Measurements from ENCODE around the gene MAP1LC3C.
A peak's percentile ranks its signal among the peaks of the same experiment; 100 is the strongest.

Gene MAP1LC3C

DNA sequence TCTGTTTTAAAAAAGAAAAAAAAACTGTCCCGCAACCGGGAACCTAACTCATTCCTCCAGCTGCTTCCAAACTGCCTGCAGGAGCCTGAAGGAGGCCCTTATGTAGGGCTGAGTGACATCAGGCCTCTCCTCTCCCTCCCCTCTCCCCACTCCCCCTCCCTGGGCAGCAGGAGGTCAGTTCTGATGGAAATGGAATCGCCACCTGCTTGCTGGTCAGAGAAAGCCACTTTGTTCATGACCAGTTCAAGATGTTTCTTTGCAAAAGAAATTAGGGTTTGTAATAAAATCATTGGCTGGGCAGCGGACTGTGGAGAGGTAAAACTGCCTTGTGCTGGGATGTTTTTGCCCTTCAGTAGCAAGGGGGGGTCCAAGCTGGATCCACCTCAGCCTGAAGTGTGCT, at the start of gene MAP1LC3C:
TSS of gene MAP1LC3C (minus strand) at position 73 of the 400 bp plus-strand sequence. CDS start 90 bp downstream, outside the sequence.
- no peak for DNase-seq (ENCODE audit: low spot score)

DNA sequence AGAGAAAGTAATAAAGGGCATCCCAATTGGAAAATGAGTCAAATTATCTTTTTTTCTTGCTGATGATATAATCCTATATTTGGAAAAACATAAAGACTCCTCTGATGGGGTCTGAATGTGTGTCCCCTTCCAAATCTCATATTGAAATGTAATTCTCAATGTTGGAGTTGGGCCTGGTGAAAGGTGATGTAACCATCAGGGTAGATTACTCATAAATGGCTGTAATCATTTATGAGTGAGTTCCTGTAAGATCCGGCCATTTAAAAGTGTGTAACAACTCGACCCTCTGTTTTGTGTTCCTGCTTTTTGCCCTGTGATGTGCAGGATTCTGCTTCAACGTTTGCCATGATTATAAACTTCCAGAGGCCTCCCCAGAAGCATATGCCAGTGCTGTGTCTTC, 44.3 kb upstream of the MAP1LC3C start:
- no peak for DNase-seq (ENCODE audit: low spot score)

DNA sequence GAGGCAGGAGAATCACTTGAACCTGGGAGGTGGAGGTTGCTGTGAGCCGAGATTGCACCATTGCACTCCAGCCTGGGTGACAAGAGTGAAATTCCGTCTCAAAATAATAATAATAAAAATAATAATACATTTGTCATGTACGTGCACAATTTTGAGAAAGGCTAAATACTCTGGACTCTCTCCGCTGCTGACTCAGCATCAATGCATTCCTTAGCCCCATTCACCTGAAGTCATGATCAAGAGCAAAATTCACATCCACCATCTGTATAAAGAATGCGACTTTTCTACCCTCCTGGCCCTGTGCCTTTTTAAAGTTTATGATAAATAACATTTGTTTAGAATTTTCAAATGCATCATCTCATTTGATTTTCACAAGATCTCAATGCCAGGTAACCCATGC, 35.5 kb upstream of the MAP1LC3C start:
- no peak for DNase-seq (ENCODE audit: low spot score)

DNA sequence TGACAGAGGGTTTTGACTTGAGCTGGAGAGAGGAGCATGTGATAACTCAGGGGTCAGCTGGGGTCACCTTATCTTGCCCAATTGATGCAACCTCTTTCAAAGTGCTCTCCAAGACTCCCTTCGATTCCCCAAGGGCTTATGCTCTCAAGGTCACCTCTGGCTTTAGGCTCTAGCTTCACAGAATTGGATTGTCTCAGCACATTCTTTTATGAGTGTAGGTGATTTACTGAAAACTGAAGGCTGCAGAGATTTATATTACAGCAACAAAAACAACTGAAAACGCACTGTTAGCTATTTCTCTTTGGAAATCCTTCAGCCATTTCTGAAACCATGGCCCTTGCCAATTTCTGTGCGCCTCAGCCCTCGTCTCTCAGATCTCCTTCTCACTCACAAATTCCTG, 34.5 kb upstream of the MAP1LC3C start:
- DNase-seq (ENCODE audit: low spot score): no peak

DNA sequence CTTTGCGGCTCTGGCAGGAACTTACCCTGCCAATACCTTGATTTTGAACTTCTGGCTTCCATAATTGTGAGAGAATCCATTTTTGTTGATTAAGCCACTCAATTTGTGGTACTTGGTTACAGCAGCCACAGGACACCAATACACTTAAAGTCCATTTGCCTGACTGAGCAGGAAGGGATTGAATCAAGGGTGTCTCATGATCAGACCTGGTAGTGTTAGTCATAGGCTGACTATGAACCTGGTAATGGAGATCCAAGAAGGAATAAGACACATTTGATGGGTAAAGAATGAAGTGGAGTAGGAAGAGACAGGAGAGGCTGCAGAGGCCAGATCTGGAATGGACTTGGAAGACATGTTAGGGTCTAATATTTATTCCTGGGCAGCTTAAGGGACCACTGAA, 31.2 kb upstream of the MAP1LC3C start:
- no peak for DNase-seq (ENCODE audit: low spot score)

DNA sequence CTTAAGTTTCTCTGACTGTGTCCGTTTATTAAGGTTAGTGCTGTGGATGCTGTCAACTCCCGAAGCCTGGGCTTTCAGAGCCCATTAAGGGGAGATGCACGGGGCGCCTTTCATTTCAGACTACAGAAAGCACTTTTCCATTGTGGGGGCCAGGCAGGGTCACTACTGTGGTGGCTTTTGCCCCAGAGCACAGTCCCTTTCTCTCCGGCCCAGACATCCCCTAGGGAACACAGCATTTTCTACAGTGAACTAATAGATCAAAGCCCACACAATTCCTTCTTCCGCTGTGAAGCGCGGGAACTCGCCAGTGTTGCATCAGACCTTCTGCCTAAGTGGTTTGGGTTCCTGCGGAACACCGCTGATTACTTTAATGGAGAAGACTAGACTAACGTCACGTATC, 26.8 kb upstream of the MAP1LC3C start:
- no peak for DNase-seq (ENCODE audit: low spot score)

DNA sequence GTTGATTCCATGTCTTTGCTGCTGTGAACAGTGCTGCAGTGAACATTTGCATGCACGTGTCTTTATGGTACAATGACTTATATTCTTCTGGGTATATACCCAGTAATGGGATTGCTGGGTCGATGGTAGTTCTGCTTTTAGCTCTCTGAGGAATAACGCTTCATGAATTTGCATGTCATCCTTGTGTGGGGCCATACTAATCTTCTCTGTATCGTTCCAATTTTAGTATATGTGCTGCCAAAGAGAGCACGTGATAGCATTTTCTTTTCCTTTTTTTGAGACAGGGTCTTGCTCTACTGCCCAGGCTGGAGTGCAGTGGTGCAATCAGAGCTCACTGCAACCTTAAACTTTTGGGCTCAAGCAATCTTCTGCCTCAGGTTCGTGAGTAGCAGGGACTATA, 24.9 kb upstream of the MAP1LC3C start:
- no peak for DNase-seq (ENCODE audit: low spot score)

DNA sequence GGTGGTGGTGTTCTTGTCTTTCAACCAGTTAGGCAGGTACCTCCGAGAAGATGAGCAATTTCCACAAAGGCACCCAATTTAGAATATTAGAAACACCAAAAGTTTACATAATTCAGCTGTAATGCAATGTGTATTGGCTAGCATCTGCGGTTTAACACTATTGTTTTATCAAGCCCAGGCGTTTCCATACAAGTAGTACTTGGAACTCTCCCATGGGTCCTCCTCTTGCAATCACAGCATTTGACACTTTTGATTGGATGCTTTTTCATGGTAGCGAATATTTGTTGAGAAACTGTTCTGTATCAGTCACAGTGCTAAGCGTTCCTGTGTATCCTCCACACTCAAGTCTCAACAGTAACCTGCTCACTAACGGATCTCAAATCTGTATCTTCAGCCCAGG, 20.1 kb upstream of the MAP1LC3C start:
- DNase-seq (ENCODE audit: low spot score): no peak

DNA sequence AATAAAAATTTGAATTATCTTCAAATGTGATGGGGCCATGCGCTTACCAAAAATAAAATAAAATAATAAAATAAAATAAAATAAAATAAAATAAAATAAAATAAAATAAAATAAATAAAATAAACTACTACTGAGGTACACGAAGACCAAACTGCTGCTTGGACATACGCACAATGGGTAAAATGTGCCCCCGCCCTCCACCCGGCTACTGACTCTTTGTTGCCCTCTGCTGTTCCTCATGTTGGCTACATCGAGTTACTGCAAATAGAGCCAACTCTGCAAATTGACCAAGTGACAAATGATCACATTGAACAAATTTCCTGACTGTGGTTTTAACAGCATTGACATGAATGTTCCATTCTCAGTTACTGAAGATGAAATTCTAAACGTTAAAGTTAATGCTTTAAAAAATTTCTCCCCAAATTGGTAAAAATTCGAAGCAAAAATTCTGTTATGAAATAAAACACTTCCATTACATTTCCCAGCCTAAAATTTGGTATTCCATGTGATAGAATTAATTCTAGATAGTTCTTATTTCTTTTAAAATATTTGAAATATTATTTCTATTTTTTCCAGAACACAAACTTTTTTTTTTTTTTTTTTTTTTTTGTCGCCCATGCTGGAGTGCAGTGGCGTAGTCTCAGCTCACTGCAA, 18.8 kb upstream of the MAP1LC3C start:
- DNase-seq (ENCODE audit: low spot score): peak; percentile 28

DNA sequence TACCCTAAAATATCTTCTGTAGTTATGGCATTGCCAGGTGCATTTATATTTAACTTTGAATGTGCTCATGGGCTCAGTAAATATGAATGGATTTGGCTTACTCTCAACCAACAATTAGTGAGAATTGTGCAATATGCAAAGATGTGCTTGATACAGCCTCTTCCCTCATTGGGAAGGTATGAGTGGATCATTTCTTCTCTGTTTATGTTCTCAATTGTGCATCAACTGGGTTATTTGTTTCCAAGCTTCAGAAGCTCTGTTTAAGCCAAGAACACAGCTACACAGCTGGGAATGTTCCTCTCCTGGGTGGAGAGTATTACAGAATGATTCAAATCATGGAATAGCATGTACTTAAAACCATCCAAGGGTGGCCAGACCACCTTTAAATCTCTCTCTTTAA, 17.6 kb upstream of the MAP1LC3C start:
- no peak for DNase-seq (ENCODE audit: low spot score)

DNA sequence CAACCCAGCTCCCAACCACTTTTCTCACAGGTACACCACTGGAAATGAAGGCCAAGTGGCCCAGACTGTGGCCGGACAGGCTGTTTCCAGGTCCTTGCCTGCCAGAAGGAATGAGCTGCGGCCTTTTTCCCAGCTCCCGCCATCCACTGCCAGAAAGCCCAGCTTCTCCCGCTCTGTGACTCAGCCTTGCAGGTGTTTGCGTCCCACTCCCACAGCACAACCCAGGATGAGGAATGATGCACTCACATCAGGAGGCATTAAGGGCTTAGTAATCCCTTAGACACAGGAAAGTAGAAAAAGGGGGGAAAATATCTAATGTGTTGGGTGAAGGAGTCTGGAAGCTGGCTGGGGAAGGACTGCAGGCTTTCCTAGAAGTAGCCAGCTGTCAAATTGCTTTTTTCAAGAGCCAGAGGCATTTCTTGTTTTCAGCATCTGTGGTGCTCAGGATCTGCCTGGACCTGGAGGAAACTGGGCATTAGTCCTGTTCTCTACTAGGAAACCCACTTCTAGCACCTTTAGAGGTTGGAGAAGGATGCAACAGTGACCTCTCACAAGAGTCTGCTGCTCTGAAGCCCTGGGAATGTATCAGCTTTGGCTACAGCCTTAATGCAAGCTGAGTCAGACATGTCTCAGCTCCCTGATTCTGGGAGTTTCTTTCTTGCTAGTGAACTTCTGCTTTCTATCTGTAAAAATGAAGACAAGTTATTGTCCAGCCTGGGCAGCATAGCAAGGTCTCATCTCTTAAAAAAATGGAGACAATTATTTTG, 13.2 kb upstream of the MAP1LC3C start:
- no peak for DNase-seq (ENCODE audit: low spot score)

DNA sequence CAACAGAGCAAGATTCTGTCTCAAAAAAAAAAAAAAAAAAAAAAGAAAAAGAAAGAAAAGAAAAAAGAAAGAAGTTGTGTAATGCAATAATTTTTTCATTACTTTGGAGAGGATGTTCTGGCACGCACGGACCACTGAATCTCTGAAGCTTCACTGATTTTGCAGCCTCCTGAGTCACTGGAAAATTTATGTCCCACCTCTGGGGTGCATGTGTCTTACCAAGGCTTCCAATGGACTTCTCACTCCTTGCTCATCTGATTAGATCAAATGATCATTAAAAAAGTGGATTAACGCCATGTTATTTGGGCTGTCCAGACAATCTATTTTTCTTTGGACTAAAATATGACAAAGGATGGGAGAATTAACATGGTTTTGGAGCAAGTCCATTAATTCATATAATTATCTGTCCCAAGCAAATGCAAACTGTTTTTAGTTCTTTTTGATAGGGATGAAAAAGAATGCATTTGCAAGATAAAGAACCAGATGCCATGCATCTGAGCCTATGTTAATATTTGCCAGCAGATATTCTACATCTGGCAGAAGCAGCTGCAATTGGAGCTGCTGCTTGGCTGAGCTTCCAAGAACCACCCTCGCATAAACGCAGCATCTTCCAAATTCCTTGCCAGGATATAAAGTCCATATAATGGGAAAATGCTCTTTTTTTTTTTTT, 10.1 kb upstream of the MAP1LC3C start:
- no peak for DNase-seq (ENCODE audit: low spot score)

DNA sequence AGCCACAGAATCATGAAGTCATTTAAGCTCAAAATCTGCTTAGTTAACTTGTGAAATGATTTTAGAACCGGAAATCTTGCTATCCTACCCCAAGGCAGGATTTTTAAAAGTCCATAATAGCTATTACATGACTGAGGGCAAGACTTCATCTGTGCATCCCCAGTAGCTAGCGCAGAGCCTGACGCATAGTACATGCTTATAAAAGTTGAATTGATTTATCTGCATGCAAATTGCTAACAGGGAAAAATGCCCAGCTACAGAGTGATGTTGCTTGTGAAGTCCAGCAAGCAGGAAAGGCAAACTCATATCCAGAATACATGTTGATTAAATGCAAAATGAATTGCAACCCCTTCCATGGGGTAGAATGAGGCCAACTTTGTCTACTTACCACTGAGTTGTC, 8.1 kb upstream of the MAP1LC3C start:
- no peak for DNase-seq (ENCODE audit: low spot score)

DNA sequence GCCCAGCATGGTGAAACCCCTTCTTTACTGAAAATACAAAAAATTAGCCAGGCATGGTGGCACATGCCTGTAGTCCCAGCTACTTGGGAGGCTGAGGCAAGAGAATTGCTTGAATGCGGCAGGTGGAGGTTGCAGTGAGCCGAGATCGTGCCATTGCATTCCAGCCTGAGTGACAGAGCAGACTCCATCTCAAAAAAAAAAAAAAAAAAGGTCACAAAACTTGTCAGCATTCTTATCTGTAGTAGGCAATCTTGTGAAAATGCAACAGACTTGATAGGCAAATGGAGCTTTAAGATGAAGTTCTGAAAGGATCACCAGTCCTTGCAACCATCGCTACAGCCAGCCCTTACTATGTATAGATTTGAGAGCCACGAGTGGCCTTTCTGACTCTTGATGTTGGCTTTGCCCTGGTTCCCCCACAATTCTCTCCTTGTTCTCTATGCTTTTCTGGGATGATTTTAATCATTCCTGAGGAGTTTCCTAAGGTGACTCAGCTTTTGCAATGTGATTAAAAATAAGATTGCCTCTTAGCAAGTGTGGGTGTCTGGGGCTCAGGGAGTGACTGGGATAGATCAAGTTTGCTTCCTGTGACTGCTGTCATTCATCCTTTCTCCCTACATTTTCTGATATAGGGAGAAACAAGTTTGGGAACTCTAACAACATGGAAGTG, 7.1 kb upstream of the MAP1LC3C start:
- no peak for DNase-seq (ENCODE audit: low spot score)

DNA sequence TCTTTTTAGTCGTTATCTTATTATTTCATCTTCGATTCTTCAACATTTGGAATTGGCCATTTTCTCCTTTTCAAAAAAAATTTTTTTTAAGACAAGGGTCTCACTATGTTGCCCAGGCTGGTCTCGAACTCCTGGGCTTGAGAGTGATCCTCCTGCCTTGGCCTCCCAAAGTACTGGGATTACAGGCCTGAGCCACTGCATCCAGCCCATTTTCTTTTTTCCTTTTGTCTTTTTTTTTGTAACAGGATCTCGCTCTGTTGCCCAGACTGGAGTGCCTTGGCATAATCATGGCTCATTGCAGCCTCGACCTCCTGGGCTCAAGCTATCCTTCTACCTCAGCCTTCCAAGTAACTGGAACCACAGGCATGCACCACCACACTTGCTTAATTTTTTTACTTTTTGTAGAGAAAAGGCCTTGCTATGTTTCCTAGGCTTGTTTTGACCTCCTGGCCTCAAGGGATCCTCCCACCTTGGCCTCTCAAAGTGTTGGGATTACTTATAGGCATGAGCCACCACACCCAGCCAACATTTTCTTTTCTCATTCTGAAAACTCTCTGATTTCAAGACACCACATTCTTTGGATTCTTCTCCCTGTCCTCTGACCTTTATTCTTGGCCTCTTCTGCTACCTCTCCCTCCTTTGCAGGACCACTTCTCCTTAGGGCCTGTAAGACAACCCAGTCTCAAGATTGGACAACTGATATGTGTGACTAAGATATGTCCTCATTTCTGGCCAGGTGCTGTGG, 6.0 kb upstream of the MAP1LC3C start:
- DNase-seq (ENCODE audit: low spot score): no peak

DNA sequence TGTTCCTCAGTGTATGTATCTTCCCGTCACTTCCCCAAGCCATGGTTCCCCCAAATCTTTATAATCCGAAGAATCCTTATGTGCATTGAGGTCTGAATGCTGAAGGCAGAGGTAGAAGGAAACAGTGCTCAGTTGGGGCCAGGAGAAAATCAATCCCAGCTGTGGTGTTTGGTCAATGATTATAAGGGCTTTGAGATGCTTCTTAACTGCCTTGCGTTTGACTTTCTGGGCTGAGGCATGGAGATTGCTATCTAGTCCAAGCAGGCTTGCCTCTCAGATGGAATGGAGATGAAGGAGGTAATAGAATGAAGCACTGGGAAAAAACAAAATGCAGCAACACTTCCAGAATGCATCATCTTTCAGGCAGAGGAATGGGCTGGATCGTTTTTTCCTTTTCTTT, 3.6 kb upstream of the MAP1LC3C start:
- no peak for DNase-seq (ENCODE audit: low spot score)

DNA sequence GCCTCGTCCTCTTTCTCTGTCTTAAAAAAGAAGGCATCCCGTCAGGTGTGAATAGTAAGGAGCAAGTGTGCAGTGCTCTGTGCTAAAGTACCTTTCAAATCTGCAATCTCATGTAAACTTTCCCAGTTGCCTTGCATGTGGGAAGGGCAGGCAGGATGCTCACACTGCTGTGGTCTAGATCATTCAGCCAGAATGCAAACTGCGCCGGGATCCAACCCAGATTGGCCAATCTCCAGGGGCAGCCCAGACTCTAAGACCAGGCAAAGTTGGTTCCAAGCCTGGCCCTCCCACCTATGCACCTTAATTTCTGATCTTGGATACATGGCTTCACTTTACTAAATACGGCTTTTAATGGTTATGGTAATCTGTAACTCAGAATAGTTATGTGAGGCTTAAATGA, 3.2 kb upstream of the MAP1LC3C start:
- no peak for DNase-seq (ENCODE audit: low spot score)

DNA sequence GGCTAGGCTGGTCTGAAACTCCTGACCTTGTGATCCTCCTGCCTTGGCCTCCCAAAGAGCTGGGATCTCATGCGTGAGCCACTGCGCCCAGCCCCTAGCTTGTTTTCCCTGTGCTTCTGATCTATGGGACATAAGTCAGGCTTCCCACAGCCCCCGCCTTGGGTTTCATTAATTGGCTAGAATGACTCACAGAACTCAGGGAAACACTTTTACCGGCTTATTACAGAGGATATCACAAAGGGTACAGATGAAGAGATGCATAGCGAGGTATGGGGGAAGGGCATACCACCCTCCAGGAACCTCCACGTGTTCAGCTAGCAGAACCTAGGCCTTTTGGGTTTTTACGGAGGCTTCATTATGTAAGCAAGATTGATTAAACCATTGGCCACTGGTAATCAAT, 1.5 kb upstream of the MAP1LC3C start:
- DNase-seq (ENCODE audit: low spot score): no peak

DNA sequence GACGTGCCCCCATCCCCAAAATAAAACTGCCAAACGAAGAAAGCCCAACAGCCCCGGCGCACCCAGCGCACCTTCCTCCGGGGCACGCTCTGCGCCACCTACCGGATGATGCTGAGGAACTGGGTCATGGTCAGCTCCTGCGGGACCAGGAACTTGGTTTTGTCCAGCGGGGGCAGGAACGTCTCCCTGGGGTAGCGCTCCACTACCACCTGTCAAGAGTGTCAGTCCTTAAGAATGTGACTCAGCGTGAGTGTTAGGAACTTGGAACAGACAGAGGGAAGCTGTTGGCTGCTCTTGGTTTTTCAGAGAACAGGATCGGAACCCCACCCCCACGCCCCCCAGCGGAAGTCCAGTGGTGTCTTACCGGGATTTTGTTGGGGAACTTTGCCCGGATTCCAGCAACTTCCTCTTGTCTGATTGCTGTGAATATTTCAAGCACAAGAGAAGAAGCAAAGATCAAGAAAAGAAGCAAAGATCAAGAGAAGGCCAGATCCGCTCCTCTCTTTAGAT, 431 bp downstream of the MAP1LC3C start:
- peak; percentile 25 for DNase-seq (ENCODE audit: low spot score)

DNA sequence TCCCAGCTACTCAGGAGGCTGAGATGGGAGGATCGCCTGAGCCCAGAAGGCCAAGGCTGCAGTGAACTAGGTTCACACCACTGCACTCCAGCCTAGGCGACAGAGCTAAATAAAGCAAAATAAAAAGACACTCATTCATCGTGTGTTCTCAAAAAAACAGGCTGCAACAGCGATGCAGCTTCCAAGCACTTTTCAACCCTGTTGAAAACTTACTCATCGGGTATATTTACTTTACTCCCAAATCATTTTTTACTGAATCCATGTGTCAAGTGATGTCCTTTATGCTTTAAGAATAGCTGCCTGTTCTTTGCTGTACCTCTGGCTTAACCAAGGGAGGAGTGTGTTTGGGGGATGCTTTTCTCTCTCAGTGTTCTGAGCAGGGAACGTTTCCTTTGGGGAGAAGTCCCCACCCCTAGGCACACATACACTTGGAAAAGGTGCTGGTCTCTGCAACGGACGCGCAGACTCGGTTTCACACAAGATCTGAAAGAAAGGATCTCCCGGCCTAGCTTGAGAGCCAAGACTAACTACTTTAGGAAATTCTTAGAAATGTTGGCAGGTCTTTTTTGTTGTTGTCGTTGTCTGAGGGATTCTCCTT, 1.4 kb downstream of the MAP1LC3C start:
- no peak for DNase-seq (ENCODE audit: low spot score)

DNA sequence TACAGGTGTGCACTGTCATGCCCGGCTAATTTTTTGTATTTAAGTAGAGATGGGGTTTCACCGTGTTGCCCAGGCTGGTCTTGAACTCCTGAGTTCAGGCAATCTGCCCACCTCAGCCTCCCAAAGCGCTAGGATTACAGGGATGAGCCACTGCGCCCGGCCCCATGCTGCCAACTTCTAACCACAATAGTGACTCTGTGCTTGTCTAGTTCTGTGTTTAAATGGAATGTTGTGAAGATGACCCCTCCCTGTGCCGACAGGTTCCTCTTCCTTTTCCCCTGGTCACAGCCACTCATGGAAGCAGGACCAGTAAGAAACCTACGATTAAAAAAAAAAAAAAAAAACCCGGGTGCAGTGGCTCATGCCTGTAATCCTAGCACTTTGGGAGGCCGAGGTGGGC, 4.7 kb downstream of the MAP1LC3C start:
- DNase-seq (ENCODE audit: low spot score): no peak

All from CD4-positive, alpha-beta T cell treated with Interleukin-15 for 4 hours (primary cell).